Left colon (tissue), 2 donors: ENCODE data around the gene ESYT2. TPM values are rescaled to one million over a fixed set of nuclear protein-coding genes. Genes with fewer than 3 reads are reported as not detected.
A peak's percentile ranks its signal among the peaks of the same experiment; 100 is the strongest.

Source experiments
- ATAC-seq: fragments of 200-7000 bp; cut with Tn5 transposase; one replicate; pipeline ENCODE4 v1.9.1; 2020; ENCODE audit warnings: mild to moderate bottlenecking, moderate library complexity
- DNase-seq, 2 donors: peaks; one replicate each; pipeline ENCODE4 v3.0.0-alpha.2; 2020
- intact Hi-C, 2 donors: fragments of 100-400 bp; cut with DNase I in 1 of 2; cut with micrococcal nuclease in 1 of 2; formaldehyde crosslinking; loops; one replicate each; pipeline versions ENCODE4 v1.11.2 to v1.14.0; 2022; cut with DNase I, micrococcal nuclease
- total RNA-seq, 2 donors: library from RNA; stranded (reverse); fragmentation: NEBNext Ultra II Directional; extraction: Animal tissue kit (Norgen Biotek cat#: 25700); gene quantifications; one replicate each; pipeline ENCODE4 v1.2.1, GENCODE V29; 2021
- donor health status: DM: no; HTN: no; CAD: no.
- donor health status: DM: yes; HTN: yes; CAD: no.

ESYT2 gene
- total RNA-seq, 2 donors from 2014 or later = 68.8 to 86.0 TPM

GRCh38 chr7:158831738-158832091, 2.4 kb upstream of the ESYT2 start:
- intact Hi-C loops = no loop called here
- DNase-seq (no peak), ATAC-seq (no peak)

- peak in 1 of 2 donors; percentile 61 for DNase-seq
- peak; percentile 3 for ATAC-seq
- intact Hi-C loops = no loop called here
These were observed 958 bp upstream of the ESYT2 start for GRCh38 chr7:158830211-158830723.

GRCh38 chr7:158829021-158829341, 328 bp downstream of the ESYT2 start:
- peak in 1 of 2 donors; percentile 68 for DNase-seq

GRCh38 chr7:158828133-158829020, 932 bp downstream of the ESYT2 start:
- intact Hi-C loops = no loop called here
- peak; percentile 50 for ATAC-seq

More at GRCh38 chr7:158829021-158829341, 328 bp downstream of the ESYT2 start:
- peak; percentile 48 for ATAC-seq
- intact Hi-C loops = no loop called here

DNA sequence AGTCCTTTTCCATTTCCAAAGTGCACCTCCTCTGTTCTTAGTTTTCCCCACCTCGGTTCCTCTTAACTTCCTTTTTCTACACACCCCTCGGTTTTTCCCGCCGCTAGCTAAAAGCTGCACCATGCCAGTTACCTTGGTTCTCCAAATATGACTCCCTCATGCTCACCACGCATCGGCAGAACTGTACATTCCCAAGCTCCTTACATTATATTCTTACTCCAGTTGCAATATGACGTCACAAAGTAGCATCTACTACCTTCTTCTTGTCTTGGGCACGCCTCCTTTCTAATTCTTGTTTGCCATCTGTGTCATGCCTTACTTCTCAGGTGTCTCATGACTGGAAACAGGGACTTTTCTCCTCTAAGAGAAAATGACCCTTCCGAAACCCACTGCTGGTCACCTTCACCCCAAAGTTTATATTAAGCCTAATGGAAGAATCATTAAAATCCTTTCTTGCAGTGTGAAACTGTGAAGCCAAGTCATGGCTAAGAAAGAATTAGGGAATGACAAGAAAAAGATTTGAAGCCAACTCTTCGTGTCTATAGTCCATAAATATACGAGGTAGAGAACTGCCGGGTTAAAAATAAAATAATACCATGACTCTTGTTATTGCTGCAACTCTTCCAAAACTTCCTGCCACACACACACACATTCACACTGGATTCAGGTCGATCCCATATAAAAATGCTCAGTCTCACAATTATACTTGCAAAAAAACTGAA, 1.7 kb downstream of the ESYT2 start:
- ATAC-seq (no peak), DNase-seq (peak in 1 of 2 donors; percentile 29)
- intact Hi-C loops = no loop called here

More at GRCh38 chr7:158828133-158829020, 932 bp downstream of the ESYT2 start:
- DNase-seq = peak; percentile 61 to 73

DNA sequence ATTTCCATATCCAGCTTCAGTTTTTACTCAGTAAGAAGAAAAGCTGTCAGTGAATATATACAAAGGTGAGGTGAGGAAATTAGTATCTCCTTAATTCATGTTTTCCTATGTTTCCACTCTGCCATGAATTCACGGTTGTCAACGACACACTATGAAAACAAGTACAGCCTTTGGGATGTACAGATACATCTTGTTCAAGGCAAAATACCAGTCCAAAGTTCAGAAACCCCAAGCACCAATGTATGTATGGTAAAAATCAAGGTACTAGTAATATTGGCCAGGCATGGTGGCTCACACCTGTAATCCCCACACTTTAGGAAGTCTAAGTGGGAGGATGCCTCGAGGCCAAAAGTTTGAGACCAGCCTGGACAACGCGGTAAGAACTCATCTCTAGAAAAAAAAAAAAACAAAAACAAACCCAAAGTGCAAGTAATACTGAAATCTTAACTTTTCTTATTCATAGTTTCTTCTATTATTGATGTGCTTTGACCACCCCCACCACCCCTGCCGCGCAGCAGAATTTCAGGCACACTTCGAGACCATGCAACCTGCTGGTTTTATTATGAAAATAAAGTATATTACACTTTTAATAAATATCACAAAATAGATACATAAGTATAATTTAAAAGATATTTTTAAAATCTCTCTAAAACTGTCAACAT, 3.5 kb downstream of the ESYT2 start:
- intact Hi-C loops = no loop called here
- DNase-seq (no peak), ATAC-seq (no peak)

DNA sequence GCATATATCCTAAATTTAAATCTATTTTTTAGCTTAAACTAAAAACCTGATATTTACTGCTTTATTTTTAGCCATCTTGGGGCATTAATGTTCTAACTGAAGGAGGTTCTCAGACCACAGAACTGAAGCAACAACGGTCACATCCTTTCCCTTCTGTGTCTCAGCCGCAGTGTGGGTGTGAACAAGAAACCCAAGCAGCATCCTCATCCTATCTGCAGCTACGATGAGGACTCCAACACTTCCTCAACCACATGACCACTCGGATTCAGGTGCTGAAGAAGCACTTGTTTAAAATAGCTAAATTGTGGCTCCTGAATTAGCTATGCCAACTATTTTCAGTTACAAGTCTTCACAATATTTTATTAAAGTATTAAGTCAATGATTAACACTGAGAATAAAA, 5.3 kb downstream of the ESYT2 start:
- intact Hi-C loops = no loop called here
- DNase-seq (no peak), ATAC-seq (no peak)

DNA sequence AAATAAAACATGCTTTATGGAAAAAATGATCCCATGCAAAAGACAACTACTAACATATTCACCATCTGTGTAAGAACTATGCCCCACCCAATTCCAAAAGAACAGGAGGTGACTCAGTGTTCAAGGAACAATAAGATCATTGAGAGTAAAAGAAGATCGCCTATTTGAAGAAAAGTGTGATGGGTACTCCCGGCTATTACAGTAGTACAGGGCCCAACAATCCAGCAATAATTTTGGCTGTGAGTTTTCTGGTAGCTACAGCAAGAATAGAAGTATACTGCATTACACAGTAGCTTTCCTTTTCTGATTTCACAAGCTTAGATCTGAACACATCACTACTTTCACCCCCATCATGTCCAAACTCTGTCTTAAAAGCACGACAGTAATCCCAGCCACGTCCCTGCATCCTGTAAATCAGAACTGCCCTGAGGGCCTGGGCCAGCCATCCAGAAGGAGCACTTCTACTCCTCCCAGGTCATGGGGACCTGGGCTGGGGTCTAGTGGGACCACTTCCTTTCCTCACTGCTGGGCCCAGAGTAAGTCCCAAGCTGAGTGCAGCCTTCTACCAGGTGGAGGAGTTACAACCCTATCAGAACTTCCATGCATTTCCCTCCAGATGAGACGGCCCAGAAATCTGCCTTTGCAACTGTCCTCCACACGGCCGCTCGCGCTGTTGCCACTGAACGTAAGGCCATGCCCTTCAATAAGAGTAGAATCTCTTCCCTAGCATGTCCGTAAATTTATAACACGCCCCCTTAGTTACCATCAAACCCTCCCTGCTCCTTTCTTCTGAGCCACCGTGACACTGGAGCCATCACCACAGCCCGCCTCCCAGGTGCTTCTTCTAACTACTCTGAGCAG, 7.9 kb downstream of the ESYT2 start:
- intact Hi-C loops = no loop called here
- peak; percentile 51 for ATAC-seq
- DNase-seq = peak in 1 of 2 donors; percentile 28

DNA sequence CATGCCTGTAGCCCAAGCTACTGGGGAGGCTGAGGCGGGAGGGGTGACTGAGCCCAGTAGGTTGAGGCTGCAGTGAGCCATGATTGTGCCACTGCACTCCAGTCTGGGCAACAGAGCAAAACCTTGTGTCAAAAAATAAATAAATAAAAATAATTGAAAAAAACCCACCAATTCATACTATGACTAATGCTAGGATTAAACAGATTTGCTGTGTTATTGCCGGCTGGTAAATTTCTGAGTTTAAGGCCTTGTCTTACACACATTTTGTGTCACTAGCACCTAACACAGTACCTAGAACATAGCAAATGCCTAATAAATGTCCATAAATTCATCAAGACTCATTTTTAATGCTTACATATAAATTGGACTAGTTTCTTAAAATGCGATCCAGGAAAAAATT, 8.7 kb downstream of the ESYT2 start:
- DNase-seq (no peak), ATAC-seq (no peak)
- intact Hi-C loops = no loop called here

- DNase-seq (no peak), ATAC-seq (no peak)
- intact Hi-C loops = loop anchor here in 1 of 2 donors (5.0 kb wide), 1 partner anchor 37 kb away; no protein-coding TSS in a partner anchor
These were observed 9.6 kb downstream of the ESYT2 start for GRCh38 chr7:158819571-158820203.

DNA sequence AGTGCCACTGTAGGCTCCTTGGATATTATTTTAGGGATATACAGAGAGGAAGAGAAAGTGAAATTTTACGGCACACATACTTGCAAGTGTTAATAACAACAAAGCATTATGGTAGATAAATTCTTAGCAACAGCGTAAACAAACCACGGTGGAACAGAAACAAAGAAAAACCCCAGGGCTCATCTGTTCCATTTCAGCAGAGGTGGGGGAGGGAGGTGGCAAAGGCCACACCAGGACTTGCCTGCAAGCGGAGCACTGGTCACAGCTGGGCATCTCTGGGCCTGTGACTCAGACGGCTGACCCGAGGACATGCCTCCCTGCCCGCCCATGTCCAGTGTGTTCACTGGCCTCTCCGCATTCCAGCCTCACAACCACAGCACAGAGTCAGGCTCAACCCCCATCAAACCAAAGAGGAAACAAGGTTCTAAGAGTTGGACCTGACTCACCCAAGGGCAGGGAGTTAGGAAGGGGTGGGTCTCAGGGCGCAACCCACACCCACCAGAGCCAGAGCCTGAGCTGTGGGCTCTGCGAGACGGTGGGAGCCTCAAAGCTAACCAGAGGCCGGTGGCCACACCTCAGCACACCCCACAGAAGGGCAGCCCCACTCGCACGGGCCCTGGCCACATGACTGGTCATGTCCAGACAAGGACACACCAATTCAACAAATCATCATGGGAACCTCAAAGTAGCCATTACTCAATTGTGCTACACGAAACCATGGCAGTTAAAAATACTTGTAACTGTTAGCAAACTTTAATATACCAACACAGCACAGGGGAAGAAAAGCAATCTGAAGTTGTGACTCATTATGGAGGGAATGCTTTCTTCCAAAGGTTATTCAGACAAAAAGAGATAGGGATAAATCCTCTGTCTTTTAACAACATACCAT, 10.7 kb downstream of the ESYT2 start:
- ATAC-seq (peak; percentile 80), DNase-seq (peak; percentile 72 to 92)
- intact Hi-C loops = loop anchor here in 1 of 2 donors (5.0 kb wide), 1 partner anchor 36 kb away; no protein-coding TSS in a partner anchor

- peak; percentile 70 to 71 for DNase-seq
- ATAC-seq = peak; percentile 60
- intact Hi-C loops = loop anchor here in 1 of 2 donors (5.0 kb wide), 1 partner anchor 35 kb away; no protein-coding TSS in a partner anchor
These were observed 12.3 kb downstream of the ESYT2 start for GRCh38 chr7:158816995-158817394.

- DNase-seq (no peak), ATAC-seq (no peak)
- intact Hi-C loops = loop anchor here in 1 of 2 donors (5.0 kb wide), 1 partner anchor 34 kb away; no protein-coding TSS in a partner anchor
These were observed 13.0 kb downstream of the ESYT2 start for GRCh38 chr7:158816271-158816670.

GRCh38 chr7:158815800-158816128, 13.5 kb downstream of the ESYT2 start:
- intact Hi-C loops = loop anchor here in 1 of 2 donors (5.0 kb wide), 1 partner anchor 33 kb away; no protein-coding TSS in a partner anchor
- no peak for DNase-seq
- no peak for ATAC-seq

GRCh38 chr7:158815083-158815799, 14.1 kb downstream of the ESYT2 start:
- DNase-seq (no peak), ATAC-seq (no peak)
- intact Hi-C loops = loop anchor here in 1 of 2 donors (5.0 kb wide), 1 partner anchor 33 kb away; no protein-coding TSS in a partner anchor

- intact Hi-C loops = loop anchor here in 1 of 2 donors (5.0 kb wide), 1 partner anchor 32 kb away; no protein-coding TSS in a partner anchor
- ATAC-seq (peak; percentile 7), DNase-seq (no peak)
These were observed 14.7 kb downstream of the ESYT2 start for GRCh38 chr7:158814637-158815036.
